MV-4-11 (cell line): Measurements from ENCODE around the gene POLR3B.
"Not testable (repeated sequence)": the region's sequence is repeated elsewhere in the genome, so short reads cannot be mapped to it uniquely, and the experiment has no call there.

Experiments
- DNase-seq: peaks from one replicate; lab custom pipeline; 2025; lab: John Stamatoyannopoulos, UW

The POLR3B gene

DNA sequence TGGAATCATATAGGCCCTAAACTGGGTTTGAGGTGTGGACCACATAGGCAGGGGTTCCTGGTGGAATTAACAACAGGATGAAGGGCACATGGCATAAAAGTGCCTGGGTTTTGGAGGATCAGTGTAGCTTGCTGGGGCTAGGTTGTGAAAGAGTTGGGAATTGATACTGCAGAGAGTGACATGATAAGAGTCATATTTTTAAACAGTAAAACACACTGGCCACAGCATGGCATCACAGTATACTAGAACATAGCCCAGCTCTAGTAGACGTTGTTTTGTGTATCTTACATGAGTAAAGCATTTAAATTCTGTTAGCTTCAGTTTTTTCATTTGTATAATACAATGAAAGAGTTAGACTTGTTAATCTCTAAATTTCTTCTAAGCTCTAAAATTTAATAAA lies 102.0 kb downstream of the POLR3B start:
- no peak for DNase-seq

DNA sequence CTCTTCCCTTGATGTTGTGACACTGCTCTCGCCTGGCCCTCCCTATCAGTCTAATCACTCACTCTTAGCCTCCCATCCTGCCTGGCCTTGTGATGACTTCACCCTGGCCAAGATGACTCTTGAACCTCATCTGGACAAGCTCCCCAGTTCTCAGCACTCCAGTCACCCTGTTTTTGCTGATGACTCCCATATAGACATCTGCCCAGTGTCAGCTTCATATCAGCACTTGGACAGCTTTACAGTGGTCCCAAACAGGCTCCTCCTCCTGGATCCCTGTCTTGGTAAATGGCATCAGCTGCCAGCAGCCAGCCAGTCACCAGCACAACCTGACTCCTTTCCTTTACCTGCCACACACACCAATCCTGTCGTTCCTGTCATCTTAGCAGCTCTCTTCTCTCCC lies 104.2 kb downstream of the POLR3B start:
- no peak for DNase-seq

DNA sequence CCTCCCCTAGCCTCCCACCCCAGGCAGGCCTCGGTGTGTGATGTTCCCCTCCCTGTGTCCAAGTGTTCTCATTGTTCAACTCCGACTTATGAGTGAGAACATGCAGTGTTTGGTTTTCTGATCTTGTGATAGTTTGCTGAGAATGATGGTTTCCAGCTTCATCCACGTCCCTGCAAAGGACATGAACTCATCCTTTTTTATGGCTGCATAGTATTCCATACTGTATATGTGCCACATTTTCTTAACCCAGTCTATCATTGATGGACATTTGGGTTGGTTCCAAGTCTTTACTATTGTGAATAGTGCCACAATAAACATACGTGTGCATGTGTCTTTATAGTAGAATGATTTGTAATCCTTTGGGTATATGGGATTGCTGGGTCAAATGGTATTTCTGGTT lies 108.1 kb downstream of the POLR3B start:
- not testable (repeated sequence) for DNase-seq

DNA sequence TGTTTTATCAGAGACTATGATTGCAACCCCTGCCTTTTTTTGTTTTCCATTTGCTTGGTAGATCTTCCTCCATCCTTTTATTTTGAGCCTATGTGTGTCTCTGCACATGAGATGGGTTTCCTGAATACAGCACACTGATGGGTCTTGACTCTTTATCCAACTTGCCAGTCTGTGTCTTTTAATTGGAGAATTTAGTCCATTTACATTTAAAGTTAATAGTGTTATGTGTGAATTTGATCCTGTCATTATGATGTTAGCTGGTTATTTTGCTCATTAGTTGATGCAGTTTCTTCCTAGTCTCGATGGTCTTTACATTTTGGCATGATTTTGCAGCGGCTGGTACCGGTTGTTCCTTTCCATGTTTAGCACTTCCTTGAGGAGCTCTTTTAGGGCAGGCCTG lies 118.1 kb downstream of the POLR3B start:
- not testable (repeated sequence) for DNase-seq

DNA sequence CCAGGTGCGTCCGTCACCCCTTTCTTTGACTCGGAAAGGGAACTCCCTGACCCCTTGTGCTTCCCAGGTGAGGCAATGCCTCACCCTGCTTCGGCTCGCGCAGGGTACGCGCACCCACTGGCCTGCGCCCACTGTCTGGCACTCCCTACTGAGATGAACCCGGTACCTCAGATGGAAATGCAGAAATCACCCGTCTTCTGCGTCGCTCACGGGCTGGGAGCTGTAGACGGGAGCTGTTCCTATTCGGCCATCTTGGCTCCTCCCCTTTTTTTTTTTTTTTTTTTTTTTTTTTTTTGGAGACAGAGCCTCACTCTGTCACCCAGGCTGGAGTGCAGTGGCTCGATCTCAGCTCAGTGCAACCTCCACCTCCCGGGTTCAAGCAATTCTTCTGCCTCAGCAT lies 120.1 kb downstream of the POLR3B start:
- DNase-seq: not testable (repeated sequence)

DNA sequence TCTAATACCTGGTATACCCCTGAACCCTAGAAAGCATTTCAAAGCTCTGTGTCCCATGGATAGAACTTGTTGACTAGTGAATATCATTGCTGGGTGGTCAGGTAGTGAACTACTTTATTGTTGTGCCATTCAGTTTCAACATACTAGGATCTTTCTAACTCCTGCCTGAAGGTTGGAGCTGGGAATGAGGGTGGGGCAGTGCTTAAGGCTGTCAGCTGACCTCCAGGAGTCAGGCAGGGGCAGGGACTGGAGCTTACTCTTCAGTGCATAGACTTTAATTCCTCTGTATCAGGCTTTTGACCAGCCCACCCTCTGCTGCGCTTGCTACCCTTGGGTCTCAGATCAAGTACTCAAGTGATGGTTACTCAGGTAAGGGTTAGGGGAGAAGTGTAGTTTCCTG lies 122.7 kb downstream of the POLR3B start:
- DNase-seq: no peak

DNA sequence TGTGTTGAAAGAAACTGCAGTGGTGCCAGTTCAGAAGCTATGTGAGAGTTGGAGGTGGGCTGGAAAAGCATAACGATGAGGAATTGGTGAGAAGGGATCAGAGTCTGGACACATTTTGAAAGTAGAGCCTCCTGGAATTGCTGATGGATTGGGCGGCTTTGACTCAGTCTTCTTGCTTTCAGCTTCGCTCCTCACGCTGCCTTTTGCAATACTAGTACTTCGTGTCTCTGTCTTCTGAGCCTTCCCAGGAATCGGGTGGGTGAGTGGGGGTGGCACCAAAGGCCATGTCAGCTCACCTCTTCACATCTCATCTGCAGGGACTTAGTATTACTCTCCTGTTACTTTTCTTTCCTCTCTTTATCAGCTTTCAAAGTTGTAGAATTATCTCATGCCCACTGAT lies 123.7 kb downstream of the POLR3B start:
- DNase-seq: no peak

DNA sequence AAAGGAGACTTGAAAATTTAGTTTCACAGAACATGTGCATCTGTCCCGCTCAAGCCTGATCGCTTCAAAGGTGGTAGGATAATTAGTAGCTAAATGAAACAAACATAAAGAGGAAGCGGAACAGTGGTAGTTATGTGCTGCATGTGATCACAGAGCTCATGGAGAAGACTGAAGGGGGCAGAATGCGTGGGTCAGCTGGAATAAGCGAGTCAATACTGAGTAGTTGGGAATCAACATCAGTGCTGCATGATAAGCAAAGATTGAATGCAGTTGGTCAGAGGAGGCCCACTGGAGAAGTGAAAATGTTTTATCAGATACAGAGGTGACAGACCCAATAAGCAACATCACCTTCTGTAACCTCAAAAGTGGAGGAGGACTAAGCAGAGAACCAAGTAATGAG lies 130.1 kb downstream of the POLR3B start:
- DNase-seq: peak; percentile 25

DNA sequence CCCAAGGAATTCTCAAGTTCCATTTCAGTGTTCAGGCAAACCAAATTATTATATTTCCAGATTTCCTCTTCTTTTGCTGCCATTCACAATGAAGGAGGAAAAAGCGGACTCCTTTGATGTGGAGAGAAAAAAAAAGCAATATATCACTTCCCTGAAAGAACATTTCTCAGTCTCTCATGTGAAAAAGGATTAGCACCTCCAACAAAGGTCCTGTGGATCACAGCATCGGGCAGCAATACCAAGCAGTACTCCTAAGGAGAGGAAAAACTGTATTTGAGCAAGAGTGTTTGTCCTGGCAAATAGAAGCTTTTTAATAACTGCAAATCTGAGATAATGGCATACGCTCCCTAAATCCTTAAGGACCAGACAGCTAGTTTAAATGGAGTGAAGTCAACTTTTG lies 131.3 kb downstream of the POLR3B start:
- DNase-seq: no peak

DNA sequence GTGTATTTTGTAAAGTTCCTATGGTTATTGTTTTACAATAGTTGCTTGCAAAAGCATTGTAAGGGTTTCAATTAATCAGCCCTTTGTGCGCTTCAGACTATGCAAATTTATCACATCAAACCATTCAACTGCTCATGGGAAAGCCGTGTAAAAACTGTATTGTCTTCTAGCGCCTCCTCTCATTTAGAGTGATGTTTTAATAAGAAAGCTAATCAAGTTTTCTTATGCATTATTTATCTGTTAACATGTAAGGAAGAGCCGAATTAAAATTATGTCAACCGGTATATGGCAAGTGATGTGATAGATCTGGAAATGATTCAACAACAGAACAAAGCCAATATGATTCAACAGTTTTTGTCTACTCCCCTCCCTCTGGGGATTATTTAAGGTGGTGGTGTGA lies 132.7 kb downstream of the POLR3B start:
- no peak for DNase-seq

DNA sequence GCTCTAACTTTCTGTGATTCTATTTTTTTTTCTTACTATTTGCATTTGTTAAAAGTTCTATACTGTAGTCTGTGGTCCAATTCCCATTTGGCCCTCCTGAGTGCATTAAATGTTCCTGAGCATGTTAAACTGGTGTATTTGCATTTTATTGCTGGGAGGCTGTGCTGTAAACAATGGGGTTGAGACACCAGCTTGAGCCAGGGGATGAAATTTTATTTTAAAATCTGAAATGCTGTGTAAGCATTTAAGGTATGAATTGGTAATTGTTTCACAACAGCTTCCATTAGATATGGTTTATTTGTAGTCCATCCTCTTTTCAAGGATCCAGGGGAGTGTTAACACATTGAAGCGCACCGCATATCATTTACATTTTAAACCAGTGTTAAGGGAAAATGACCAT lies 135.3 kb downstream of the POLR3B start:
- DNase-seq: no peak

DNA sequence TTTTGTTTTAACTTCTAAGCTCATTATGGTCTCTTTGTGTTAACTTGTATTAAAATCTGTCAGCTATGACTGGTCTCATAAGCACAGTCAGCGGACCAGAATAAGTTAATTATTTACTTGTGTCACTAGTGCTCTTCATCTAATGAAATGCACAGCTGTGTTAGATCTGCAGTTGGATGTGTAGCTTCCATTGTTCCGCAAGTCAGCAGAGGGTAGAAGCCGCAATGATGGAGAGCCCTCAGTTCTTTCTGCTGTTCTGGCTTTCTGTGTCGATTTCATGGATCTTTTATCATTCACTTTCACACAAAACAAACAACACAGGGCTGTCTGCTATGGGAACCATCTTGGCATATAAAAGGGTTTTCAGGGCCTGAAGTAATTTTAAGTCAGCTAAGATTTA lies 136.0 kb downstream of the POLR3B start:
- DNase-seq: no peak

DNA sequence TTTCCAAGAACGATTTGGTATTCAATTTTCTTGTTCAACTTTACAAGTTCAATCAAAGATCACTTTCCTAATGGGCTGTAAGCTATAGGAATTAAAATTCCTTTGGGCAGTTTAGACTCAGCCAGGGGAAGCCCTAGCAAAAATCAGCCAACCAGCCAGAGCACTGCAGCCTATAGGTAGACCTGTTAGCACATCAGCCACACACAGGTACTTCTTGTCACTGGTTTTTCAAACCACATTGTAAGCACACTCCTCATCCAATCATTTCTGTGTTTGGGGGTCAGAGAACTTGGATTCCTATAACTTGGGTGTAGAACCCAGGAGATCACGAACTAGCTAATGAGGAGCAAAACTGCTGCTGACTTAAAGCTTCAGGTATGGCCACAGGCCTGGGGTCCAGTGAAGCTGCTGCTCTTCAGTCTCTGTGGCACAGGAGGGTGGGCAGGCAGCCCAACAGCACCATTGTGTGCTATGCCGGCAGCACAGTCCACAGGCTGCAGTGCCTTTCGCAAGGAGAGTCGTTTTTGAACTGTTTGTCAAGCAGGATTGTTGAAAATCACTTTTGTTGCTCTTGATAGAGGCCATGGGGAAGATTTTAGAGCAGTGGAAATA lies 137.9 kb downstream of the POLR3B start:
- DNase-seq: no peak

DNA sequence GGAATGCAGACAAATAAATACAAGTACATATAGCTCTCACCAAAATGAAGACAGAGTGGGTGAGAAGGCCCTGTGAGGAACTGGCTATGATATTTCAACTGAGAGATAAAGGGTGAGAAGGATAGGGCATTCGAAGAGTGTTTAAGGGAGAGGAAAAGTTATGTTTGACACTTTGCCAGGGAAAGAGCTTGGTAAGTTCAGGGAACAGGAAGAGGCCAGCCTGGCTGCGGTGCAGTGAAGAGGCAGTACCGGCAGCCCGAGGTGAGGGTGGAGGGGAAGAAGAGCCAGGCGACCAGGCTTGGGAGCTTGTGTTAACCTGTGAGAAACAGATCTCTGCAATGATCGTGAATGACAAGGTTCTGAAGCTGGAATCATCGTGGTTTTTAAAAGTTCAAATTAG lies 140.5 kb downstream of the POLR3B start:
- DNase-seq: no peak

DNA sequence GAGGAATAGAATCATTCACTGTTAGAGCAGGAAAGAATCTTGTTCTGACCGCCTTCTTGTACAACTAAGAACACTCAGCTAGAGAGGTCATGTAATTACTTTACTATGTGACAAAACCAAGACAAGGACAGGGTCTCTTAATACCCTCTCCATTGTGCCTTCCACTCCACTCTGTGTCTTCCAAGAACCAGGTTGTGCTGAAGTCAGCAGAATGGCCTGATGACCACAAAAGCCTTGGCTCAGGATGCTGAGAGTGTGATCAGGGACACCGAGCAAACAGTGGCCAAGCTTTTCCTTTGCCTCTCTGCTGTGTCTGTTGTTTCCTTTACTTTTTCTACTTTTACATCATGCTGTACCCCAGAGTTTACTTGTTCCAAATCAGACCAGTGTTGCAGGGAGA lies 142.1 kb downstream of the POLR3B start:
- DNase-seq: no peak

DNA sequence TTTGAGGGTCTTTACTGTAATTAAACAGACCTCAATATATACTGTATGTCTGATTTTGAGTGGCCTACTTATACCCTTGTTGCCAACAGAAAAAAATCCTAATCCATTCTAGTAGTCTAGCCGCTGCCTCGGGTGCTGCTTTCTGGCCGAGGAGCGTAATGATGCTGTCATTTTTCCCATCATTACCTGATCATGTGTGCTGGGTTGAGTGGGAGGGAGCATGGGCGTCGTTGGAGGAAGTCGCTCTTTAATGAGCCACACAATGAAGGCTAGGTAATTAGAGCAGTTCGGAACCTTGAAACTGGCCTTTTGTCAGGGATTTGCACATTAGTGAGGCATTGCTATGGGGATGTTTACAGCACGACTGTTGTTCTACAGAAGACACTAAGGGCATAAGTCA lies 149.1 kb downstream of the POLR3B start:
- DNase-seq: no peak

DNA sequence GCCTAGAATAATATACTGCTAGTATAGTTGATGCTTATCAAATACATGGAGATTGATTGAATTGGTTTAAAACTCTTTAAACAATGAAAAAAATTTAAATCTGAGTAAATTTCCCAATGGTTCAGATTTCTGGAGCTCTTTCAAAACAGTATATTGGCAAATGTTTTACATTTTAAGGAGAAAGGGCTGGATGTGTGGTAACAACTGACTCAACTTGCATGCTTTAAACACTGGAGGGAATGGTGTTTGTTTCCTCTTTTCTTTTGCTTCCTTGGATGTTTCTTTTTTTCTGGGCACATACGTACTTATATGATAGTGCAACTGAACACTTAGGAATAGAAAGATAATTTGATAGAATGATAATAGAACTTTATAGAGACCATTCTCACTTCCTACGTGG lies 151.4 kb downstream of the POLR3B start:
- DNase-seq: no peak

DNA sequence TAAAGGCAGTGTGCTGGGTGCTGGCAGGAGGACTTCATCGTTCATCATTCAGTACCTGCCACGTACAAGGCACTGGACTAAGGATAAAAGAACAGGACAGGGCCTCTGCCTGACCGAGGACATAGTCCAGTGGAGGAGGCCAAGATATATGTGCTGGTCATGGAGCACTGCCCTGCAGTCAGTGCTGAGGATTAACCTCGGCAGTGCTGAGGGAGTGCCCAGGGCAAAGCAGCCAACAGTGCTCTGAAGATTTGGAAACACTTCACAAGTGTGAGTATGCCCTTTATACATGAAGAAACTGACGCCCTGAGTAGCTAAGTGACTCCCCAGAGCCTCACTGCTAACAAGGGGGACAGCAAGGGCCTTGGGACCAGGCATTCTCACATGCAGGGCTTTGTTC lies 153.8 kb downstream of the POLR3B start:
- no peak for DNase-seq

DNA sequence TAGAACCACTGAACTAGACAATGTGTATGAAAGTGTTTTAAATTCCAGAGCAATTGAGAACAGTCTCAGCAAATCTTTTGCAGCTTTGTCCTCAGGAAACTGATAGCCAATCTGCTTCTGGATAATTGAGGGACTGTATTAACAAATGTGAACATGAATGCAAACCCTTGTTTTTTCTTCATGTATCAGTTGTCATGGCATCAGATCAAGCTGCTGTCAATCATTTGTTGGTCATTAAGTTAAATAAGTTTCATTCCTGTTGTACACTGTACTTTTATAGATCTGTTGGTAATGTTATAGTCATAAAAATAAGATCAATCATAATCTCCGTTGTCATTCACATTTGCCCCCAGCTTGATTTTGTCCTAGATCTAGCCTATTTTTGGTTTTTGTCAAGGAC lies 159.8 kb downstream of the POLR3B start:
- no peak for DNase-seq

DNA sequence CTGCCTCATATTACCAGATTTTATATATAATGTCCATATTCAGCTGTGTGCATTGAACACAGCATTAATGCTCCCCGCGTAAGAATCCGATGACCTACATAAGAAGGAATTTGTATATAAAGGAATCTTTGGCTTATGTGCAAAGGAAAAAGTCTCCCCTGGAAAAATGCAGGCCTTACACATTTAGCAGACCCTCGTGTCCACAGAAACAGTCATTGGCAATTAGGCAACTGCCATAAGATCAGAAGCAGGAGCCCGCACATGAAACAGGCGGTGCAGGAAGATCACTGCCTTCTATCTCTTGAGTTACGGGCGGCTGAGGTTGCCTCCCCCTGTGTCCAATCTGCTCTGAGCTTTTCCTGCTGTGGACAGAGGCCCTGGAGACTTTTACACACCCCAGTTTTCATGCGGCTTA lies 162.1 kb downstream of the POLR3B start:
- DNase-seq: no peak

DNA sequence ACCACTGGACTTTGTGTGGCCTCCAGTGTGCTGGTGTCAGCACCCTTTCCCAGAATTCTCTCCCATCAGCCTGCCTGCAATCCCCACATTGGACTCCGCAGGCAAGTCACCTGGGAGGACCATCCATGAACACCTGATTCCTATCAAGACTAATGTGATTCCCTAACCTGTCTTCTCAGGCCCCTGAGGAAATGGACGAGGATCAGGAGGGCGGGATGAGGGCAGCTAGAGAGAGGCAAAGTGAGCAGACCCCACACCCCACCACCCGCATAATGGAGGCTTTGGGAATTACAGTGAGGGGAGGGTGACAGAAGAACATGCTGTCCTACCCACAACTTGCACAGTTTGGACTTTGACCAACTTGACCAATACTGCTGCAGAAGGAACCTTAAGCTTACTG lies 164.4 kb downstream of the POLR3B start:
- no peak for DNase-seq

DNA sequence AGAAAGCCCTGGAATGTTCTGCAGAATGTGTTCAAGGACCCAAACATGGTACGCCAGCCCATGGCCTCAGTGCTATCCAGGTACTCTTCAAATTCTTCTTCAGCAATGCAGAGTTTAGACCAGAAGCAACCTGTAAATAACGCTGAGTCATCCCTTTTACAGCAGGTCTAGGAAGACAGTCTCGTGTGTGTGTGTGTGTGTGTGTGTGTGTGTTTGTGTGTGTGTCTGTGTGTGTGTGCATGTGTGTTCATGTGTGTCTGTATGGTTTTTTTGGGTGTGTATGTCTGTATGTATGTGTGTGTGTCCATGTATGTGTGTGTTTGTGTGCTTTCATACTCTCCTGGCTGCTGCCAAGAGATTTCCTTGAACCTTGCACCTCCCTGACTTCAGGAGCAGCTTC lies 165.2 kb downstream of the POLR3B start:
- DNase-seq: no peak

DNA sequence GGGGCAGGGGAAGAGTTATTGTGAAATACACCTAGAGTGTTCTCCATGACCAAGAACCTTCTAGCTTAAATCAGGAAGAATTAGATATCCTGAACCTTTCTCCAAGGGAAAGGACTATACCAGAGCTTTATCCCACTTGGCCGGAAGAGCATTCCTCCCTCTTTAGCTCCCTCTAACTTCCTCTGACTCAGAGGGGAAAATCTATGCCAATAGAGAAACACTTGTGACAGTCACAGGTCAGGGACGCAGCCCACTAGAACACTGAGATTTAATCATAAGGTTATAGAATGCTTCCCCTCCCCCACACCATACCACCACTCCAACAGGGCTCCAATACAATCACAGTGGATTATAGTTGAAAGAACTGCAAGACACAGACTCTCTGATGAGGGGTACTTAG lies 169.8 kb downstream of the POLR3B start:
- no peak for DNase-seq

DNA sequence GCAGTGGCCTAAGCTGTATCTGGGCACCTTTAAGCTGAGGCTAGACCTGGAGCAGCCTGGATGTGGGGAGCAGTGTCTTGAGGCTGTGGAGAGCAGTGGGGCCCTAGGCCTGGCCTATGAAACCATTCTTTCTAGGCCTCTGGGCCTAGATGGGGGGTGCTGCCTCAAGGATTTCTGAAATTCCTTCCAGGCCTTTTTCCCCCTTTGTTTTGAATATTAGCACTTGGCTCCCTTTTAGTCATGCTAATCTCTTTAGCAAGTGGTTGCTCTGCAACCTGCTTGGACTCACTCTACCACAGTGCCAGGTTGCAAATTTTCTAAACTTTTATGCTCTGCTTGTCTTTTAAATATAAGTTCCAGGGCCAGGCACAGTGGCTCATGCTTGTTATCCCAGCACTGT lies 183.7 kb downstream of the POLR3B start:
- DNase-seq: no peak

DNA sequence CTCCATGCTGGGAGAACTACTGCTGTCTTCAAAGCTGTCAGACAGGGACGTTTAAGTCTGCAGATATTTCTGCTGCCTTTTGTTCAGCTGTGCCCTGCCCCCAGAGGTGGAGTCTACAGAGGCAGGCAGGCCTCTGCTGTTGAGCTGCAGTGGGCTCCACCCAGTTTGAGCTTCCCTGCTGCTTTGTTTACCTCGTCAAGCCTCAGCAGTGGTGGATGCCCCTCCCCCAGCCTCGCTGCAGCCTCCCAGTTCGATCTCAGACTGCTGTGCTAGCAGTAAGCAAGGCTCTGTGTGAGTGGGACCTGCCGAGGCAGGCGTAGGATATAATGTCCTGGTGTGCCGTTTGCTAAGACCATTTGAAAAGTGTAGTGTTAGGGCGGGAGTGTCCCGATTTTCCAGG lies 193.9 kb downstream of the POLR3B start:
- no peak for DNase-seq
